Measurements from ENCODE around the gene ARGLU1.

Gene ARGLU1

GRCh38 chr13:106513025-106513983 lies 54.6 kb downstream of the ARGLU1 start:
- Histone ChIP-seq H3K4me1 (ENCODE audit: control extremely low read depth in 1 of 4, control insufficient read depth in 4 of 4, insufficient read depth in 4 of 4, low read length in 3 of 4) (peaks cover 0 to 2% (median under 1%) of the 10 kb centered on the region in 4 experiments), H3K9me3 (ENCODE audit: control extremely low read depth in 1 of 5, control insufficient read depth in 4 of 5, insufficient read depth in 2 of 5, low read depth in 1 of 5, low read length in 4 of 5) (no peaks in the 10 kb centered on the region), H3K27ac (ENCODE audit: insufficient read depth in 1 of 2, low read depth in 1 of 2, low read length in 2 of 2, poor library complexity in 1 of 2, severe bottlenecking in 2 of 2) (no peak overlapping the region), H3K4me3 (ENCODE audit: control insufficient read depth in 1 of 7, extremely low read depth in 1 of 7, insufficient read depth in 4 of 7, low read depth in 2 of 7, low read length in 6 of 7) (no peak overlapping the region), H3K36me3 (ENCODE audit: control insufficient read depth in 4 of 4, insufficient read depth in 4 of 4, low read length in 3 of 4) (no peaks in the 10 kb centered on the region), H3K27me3 (replicated peaks in 2 of 5; ENCODE audit: control insufficient read depth in 4 of 5, insufficient read depth in 5 of 5, low read length in 4 of 5) (no peaks in the 10 kb centered on the region)
- WGBS (ENCODE audit: insufficient coverage): 88% methylated on average over 2 of the region's 8 CpGs
- POLR2A ChIA-PET: no interaction called here
- CTCF ChIA-PET: interaction anchor here (1.2 kb wide), 1 partner anchor 23 kb away, joined by 3 read pairs; no protein-coding TSS in a partner anchor
- no peak for DNase-seq

GRCh38 chr13:106507560-106508274 lies 60.2 kb downstream of the ARGLU1 start:
- H3K27ac ChIP-seq (ENCODE audit: insufficient read depth in 1 of 2, low read depth in 1 of 2, low read length in 2 of 2, poor library complexity in 1 of 2, severe bottlenecking in 2 of 2): peak overlapping the region in 1 of 2 experiments; percentile 38
- H3K4me1 ChIP-seq (ENCODE audit: control extremely low read depth in 1 of 4, control insufficient read depth in 4 of 4, insufficient read depth in 4 of 4, low read length in 3 of 4): peaks cover 2 to 10% (median 7%) of the 10 kb centered on the region in 4 experiments
- no peaks in the 10 kb centered on the region for H3K27me3 ChIP-seq (replicated peaks in 2 of 5; ENCODE audit: control insufficient read depth in 4 of 5, insufficient read depth in 5 of 5, low read length in 4 of 5)
- peak overlapping the region in 4 of 7 experiments; percentile 40 to 62 (median 56) for H3K4me3 ChIP-seq (ENCODE audit: control insufficient read depth in 1 of 7, extremely low read depth in 1 of 7, insufficient read depth in 4 of 7, low read depth in 2 of 7, low read length in 6 of 7)
- peak; percentile 86 to 96 (median 96) for DNase-seq
- H3K36me3 ChIP-seq (ENCODE audit: control insufficient read depth in 4 of 4, insufficient read depth in 4 of 4, low read length in 3 of 4): no peaks in the 10 kb centered on the region
- ChIA-PET POLR2A (interaction anchor here (1.0 kb wide), 1 partner anchor 12 kb away, joined by 5 read pairs; no protein-coding TSS in a partner anchor), CTCF (interaction anchor here (0.8 to 2.4 kb wide), 9 partner anchors 9 to 30 kb away, joined by 3 to 11 read pairs (median 4); no protein-coding TSS in a partner anchor)
- WGBS (ENCODE audit: insufficient coverage): 54% methylated on average over 7 of the region's 11 CpGs
- H3K9me3 ChIP-seq (ENCODE audit: control extremely low read depth in 1 of 5, control insufficient read depth in 4 of 5, insufficient read depth in 2 of 5, low read depth in 1 of 5, low read length in 4 of 5): no peaks in the 10 kb centered on the region

DNA sequence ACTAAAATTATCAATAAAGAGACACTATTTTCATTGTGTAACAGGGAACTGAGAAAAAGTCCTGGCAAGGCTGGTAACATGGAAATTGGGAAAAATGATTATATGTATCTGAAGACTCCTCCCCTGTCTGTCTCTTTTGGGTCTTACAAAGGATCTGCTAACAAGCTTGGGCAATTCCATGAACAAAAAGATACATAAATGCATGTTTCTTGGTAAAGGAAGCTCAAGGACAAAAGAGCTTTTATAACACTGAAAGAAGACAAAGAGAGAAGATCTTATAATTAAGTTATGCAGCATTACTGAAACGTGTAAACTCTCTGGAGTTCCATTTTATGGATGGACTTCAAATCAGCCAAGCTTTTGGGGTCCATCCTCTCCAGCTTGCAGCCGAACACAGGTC lies 61.7 kb downstream of the ARGLU1 start:
- H3K36me3 ChIP-seq (ENCODE audit: control insufficient read depth in 4 of 4, insufficient read depth in 4 of 4, low read length in 3 of 4): no peaks in the 10 kb centered on the region
- H3K27me3 ChIP-seq (replicated peaks in 2 of 5; ENCODE audit: control insufficient read depth in 4 of 5, insufficient read depth in 5 of 5, low read length in 4 of 5): no peaks in the 10 kb centered on the region
- ChIA-PET POLR2A (no interaction called here), CTCF (interaction anchor here (1.2 to 2.4 kb wide), 2 partner anchors 9 to 12 kb away, joined by 5 to 11 read pairs; no protein-coding TSS in a partner anchor)
- WGBS (ENCODE audit: insufficient coverage): 86% methylated on average over 1 of the region's 2 CpGs
- no peaks in the 10 kb centered on the region for H3K9me3 ChIP-seq (ENCODE audit: control extremely low read depth in 1 of 5, control insufficient read depth in 4 of 5, insufficient read depth in 2 of 5, low read depth in 1 of 5, low read length in 4 of 5)
- H3K4me1 ChIP-seq (ENCODE audit: control extremely low read depth in 1 of 4, control insufficient read depth in 4 of 4, insufficient read depth in 4 of 4, low read length in 3 of 4): peaks cover 2 to 10% (median 7%) of the 10 kb centered on the region in 4 experiments
- DNase-seq: no peak
- no peak overlapping the region for H3K4me3 ChIP-seq (ENCODE audit: control insufficient read depth in 1 of 7, extremely low read depth in 1 of 7, insufficient read depth in 4 of 7, low read depth in 2 of 7, low read length in 6 of 7)
- H3K27ac ChIP-seq (ENCODE audit: insufficient read depth in 1 of 2, low read depth in 1 of 2, low read length in 2 of 2, poor library complexity in 1 of 2, severe bottlenecking in 2 of 2): no peak overlapping the region

- Histone ChIP-seq H3K4me3 (ENCODE audit: control insufficient read depth in 1 of 7, extremely low read depth in 1 of 7, insufficient read depth in 4 of 7, low read depth in 2 of 7, low read length in 6 of 7) (no peak overlapping the region), H3K36me3 (ENCODE audit: control insufficient read depth in 4 of 4, insufficient read depth in 4 of 4, low read length in 3 of 4) (no peaks in the 10 kb centered on the region), H3K27me3 (replicated peaks in 2 of 5; ENCODE audit: control insufficient read depth in 4 of 5, insufficient read depth in 5 of 5, low read length in 4 of 5) (no peaks in the 10 kb centered on the region), H3K4me1 (ENCODE audit: control extremely low read depth in 1 of 4, control insufficient read depth in 4 of 4, insufficient read depth in 4 of 4, low read length in 3 of 4) (peaks cover 2 to 10% (median 7%) of the 10 kb centered on the region in 4 experiments), H3K9me3 (ENCODE audit: control extremely low read depth in 1 of 5, control insufficient read depth in 4 of 5, insufficient read depth in 2 of 5, low read depth in 1 of 5, low read length in 4 of 5) (no peaks in the 10 kb centered on the region), H3K27ac (ENCODE audit: insufficient read depth in 1 of 2, low read depth in 1 of 2, low read length in 2 of 2, poor library complexity in 1 of 2, severe bottlenecking in 2 of 2) (no peak overlapping the region)
- no CpG with 5 or more reads among the region's 4 CpGs for WGBS (ENCODE audit: insufficient coverage)
- no peak for DNase-seq
- CTCF ChIA-PET: no interaction called here
- POLR2A ChIA-PET: no interaction called here
Measured at GRCh38 chr13:106505732-106506131, 62.2 kb downstream of the ARGLU1 start.

GRCh38 chr13:106505295-106505694 lies 62.6 kb downstream of the ARGLU1 start:
- CTCF ChIA-PET: interaction anchor here (0.6 to 1.0 kb wide), 2 partner anchors 37 to 577 kb away, joined by 3 read pairs; no protein-coding TSS in a partner anchor
- Histone ChIP-seq H3K4me1 (ENCODE audit: control extremely low read depth in 1 of 4, control insufficient read depth in 4 of 4, insufficient read depth in 4 of 4, low read length in 3 of 4) (peaks cover 4 to 15% (median 9%) of the 10 kb centered on the region in 4 experiments), H3K27ac (ENCODE audit: insufficient read depth in 1 of 2, low read depth in 1 of 2, low read length in 2 of 2, poor library complexity in 1 of 2, severe bottlenecking in 2 of 2) (no peak overlapping the region), H3K27me3 (replicated peaks in 2 of 5; ENCODE audit: control insufficient read depth in 4 of 5, insufficient read depth in 5 of 5, low read length in 4 of 5) (no peaks in the 10 kb centered on the region), H3K4me3 (ENCODE audit: control insufficient read depth in 1 of 7, extremely low read depth in 1 of 7, insufficient read depth in 4 of 7, low read depth in 2 of 7, low read length in 6 of 7) (no peak overlapping the region), H3K36me3 (ENCODE audit: control insufficient read depth in 4 of 4, insufficient read depth in 4 of 4, low read length in 3 of 4) (no peaks in the 10 kb centered on the region), H3K9me3 (ENCODE audit: control extremely low read depth in 1 of 5, control insufficient read depth in 4 of 5, insufficient read depth in 2 of 5, low read depth in 1 of 5, low read length in 4 of 5) (no peaks in the 10 kb centered on the region)
- WGBS (ENCODE audit: insufficient coverage): 100% methylated on average over 2 of the region's 4 CpGs
- no peak for DNase-seq
- POLR2A ChIA-PET: no interaction called here

- no peak for DNase-seq
- Histone ChIP-seq H3K36me3 (ENCODE audit: control insufficient read depth in 4 of 4, insufficient read depth in 4 of 4, low read length in 3 of 4) (no peaks in the 10 kb centered on the region), H3K4me3 (ENCODE audit: control insufficient read depth in 1 of 7, extremely low read depth in 1 of 7, insufficient read depth in 4 of 7, low read depth in 2 of 7, low read length in 6 of 7) (no peak overlapping the region), H3K27ac (ENCODE audit: insufficient read depth in 1 of 2, low read depth in 1 of 2, low read length in 2 of 2, poor library complexity in 1 of 2, severe bottlenecking in 2 of 2) (no peak overlapping the region), H3K27me3 (replicated peaks in 2 of 5; ENCODE audit: control insufficient read depth in 4 of 5, insufficient read depth in 5 of 5, low read length in 4 of 5) (no peaks in the 10 kb centered on the region), H3K9me3 (ENCODE audit: control extremely low read depth in 1 of 5, control insufficient read depth in 4 of 5, insufficient read depth in 2 of 5, low read depth in 1 of 5, low read length in 4 of 5) (no peaks in the 10 kb centered on the region), H3K4me1 (ENCODE audit: control extremely low read depth in 1 of 4, control insufficient read depth in 4 of 4, insufficient read depth in 4 of 4, low read length in 3 of 4) (peaks cover 9 to 28% (median 22%) of the 10 kb centered on the region in 4 experiments)
- WGBS (ENCODE audit: insufficient coverage): 100% methylated on average over 3 of the region's 9 CpGs
- POLR2A ChIA-PET: interaction anchor here (0.6 to 0.7 kb wide), 2 partner anchors 11 to 859 kb away, joined by 3 to 6 read pairs; no protein-coding TSS in a partner anchor
- CTCF ChIA-PET: interaction anchor here (0.8 to 1.5 kb wide), 6 partner anchors 12 to 110 kb away, joined by 3 to 5 read pairs (median 3); no protein-coding TSS in a partner anchor
Measured at GRCh38 chr13:106503730-106504453, 64.0 kb downstream of the ARGLU1 start.
